ENCODE data around the gene ZSCAN10. TPM values are rescaled to one million over a fixed set of nuclear protein-coding genes. Genes with fewer than 3 reads are reported as not detected.

ZSCAN10 gene
- total RNA-seq: not detected

DNA sequence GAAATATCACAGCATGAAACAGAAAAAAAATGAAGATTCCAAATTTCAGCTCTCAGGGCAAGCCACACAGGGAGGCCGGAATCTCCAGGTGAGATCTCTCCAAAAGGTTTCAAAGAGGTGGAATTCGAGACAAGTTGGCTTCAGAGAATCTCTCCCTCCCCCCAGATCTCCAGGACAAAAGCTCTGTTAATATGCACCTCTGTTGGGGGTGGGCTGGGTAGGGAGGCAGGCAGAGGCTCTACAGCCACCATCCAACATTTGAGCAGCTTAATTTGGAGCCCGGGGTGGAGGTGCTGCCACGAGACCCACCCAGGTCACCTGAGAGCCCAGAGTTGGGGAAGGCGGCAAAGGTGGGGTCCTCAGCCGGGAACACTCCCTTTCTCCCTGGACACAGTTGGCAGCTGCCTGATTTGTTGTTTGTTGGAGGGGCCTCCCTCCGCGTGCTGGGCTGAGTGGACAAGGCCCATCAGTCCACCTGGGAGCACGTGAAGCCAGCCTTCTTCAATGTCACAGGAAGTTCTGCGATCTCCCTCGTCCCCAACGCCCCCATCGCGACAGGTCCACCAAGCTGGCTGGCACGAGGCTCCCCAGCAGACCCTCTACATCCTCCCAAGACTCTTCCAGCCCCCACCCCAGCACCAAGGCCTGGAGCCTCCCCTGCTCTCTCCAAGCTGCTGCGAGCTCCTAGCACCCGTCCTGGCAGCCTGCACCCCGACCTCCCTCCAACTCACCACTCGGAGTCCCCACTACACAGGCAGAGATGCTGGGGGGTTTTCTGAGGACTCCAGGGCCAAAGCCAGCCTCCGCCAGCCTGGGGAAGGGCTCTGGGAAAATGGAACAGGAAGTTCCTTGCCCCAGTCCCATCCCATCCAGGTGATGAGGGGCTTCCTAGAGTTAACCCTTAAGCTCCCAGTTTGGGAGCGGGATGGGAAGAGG, at the start of gene ZSCAN10:
Gene ZSCAN10 (minus strand): TSS at position 836 of the 936 bp plus-strand sequence. CDS start 6,357 bp downstream, outside the sequence.

DNA sequence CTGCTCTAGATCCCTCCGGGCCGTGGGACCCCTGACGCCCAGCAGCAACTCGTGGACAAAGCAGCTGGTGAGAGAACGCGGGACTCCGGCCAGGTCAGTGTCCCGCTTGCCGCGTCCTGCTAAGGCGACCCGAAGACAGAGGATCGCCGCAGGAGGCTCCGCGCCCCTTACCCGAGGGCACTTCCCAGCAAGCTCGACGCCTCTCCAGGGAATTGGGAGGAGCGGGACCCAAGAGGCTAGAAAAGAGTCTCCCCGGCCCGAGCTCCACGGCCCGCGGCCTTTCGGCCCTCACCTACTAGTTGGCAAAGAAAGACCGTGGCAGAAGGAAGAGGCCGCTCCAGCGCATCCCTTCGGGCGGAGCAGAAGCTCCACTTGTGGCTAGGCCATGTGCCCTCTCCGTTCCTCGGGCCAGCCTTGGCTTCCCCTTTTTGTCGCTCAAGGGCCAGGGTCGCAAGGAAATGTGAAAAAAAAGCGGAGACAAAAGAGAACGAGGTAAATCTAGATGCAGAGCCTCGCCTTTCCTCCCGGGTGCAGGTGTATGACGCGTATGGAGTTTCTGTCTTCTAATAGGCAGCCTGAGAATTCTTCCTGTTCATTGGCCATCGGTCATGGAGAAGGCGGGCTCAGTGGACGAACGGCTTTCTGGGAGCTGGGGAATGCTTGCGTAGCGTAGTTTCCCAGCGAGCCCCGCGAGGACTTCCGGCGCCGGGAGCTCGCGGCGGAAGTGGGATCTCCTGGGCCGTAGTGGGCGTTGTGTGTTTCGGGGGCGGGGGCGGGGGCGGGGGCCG, 35.4 kb upstream of the ZSCAN10 start, which contains the start of gene ZNF213:
Gene ZNF213 (plus strand): TSS at position 692 of the 788 bp plus-strand sequence. CDS start 2,252 bp downstream, outside the sequence.

GRCh38 chr16:3112058-3112880, 13.2 kb upstream of the ZSCAN10 start, which contains the start of gene ZNF205:
TSS of gene ZNF205 (plus strand) at chr16:3112586. CDS start at chr16:3113431, 845 bp downstream.

DNA sequence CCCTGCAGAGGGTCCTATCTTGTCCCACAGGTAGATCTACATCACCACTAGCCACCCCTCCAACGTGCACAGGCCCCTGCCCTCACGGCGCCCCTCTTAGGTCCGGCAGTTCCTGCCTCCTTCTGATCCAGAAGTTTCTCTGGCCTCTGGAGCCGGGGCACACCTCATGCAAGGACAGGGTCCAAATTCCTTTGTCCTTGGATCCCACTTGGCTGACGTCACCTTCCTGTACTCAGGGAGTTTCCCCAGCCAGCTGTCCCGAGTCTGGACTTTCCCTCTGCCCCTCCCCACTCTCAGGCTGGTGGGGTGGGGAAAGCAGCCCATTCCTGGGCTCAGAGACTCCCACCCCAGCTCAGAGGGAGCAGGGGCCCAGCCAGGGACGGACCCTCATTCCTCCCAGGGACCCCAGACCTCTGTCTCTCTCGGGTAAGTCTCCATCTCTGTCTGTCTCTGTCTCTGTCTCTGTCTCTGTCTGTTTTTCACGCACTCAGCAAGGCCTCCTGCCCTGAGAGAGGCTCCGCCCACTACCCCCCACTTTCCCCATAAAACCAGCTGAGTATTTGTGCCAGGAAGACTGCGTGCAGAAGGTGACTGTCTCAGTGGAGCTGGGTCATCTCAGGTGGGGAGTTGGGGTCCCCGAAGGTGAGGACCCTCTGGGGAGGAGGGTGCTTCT, 33.9 kb downstream of the ZSCAN10 start, which contains the start of gene IL32:
Gene IL32 (plus strand): TSS at position 572 of the 673 bp plus-strand sequence. CDS start 172 bp downstream, outside the sequence.

GRCh38 chr16:3045758-3046640, 53.1 kb downstream of the ZSCAN10 start, which contains the start of gene MMP25:
TSS of gene MMP25 (plus strand) at chr16:3046561. CDS start at chr16:3046918, 357 bp downstream.

Other genes with a start within 250 kb of the ZSCAN10 start
- gene PRSS22, start 241.1 kb downstream of the ZSCAN10 start, total RNA-seq: 1.2 TPM
- gene FLYWCH2, start 216.1 kb downstream of the ZSCAN10 start, total RNA-seq: 46.7 TPM
- gene FLYWCH1, start 187.4 kb downstream of the ZSCAN10 start, total RNA-seq: 35.2 TPM
- gene KREMEN2, start 135.0 kb downstream of the ZSCAN10 start, total RNA-seq: 1.6 TPM
- gene PAQR4, start 129.9 kb downstream of the ZSCAN10 start, total RNA-seq: 23.0 TPM
- gene PKMYT1, start 118.8 kb downstream of the ZSCAN10 start, total RNA-seq: 8.2 TPM
- not detected for gene CLDN9, start 86.4 kb downstream of the ZSCAN10 start, total RNA-seq
- not detected for gene CLDN6, start 81.1 kb downstream of the ZSCAN10 start, total RNA-seq
- gene TNFRSF12A, start 78.9 kb downstream of the ZSCAN10 start, total RNA-seq: 10.3 TPM
- 10.0 TPM for gene HCFC1R1, start 75.4 kb downstream of the ZSCAN10 start, total RNA-seq
- 10.3 TPM for gene THOC6, start 75.3 kb downstream of the ZSCAN10 start, total RNA-seq
- gene BICDL2, start 62.4 kb downstream of the ZSCAN10 start, total RNA-seq: 3.1 TPM
- 2.1 TPM for gene MMP25, start 52.7 kb downstream of the ZSCAN10 start, total RNA-seq
- 33.9 TPM for gene IL32, start 33.7 kb downstream of the ZSCAN10 start, total RNA-seq
- 19.0 TPM for gene ZNF205, start 13.3 kb upstream of the ZSCAN10 start, total RNA-seq
- 13.0 TPM for gene ZNF213, start 35.7 kb upstream of the ZSCAN10 start, total RNA-seq
- gene OR1F1, start 88.9 kb upstream of the ZSCAN10 start, total RNA-seq: not detected
- 16.1 TPM for gene ZNF200, start 135.9 kb upstream of the ZSCAN10 start, total RNA-seq
- gene MEFV, start 157.3 kb upstream of the ZSCAN10 start, total RNA-seq: 0.99 TPM
- gene ZNF263, start 184.2 kb upstream of the ZSCAN10 start, total RNA-seq: 82.8 TPM
- 26.5 TPM for gene TIGD7, start 206.1 kb upstream of the ZSCAN10 start, total RNA-seq
- gene ZNF75A, start 206.2 kb upstream of the ZSCAN10 start, total RNA-seq: 67.9 TPM

Measured in camera-type eye (tissue), 1 donor.